ENCODE data around the gene STUB1. TPM values are rescaled to one million over a fixed set of nuclear protein-coding genes. Genes with fewer than 3 reads are reported as not detected.

Gene STUB1
- total RNA-seq (2014; rRNA removed; shearing (Covaris generic)) = 183 and 201 TPM in 2 replicates
- polyA plus RNA-seq (2016; fragmentation: Nextera tagmentation; extraction: Ambion mirVana) = 207 and 216 TPM in 2 replicates

- in situ Hi-C loops (cut with MboI) = no loop called here
- H3K79me2 ChIP-seq (ENCODE audit: insufficient read depth) = peaks cover 32% of the 10 kb centered on the region
- H3K27ac ChIP-seq = peak within 1 kb of the TSS; percentile 63
- H3K4me2 ChIP-seq (ENCODE audit: unreplicated experiment) = peak within 1 kb of the TSS; percentile 94
- H4K20me1 ChIP-seq (ENCODE audit: insufficient read depth) = no peaks in the 10 kb centered on the region
- peaks cover 11% of the 10 kb centered on the region; the same call in 1 of the 2 replicates for H3K36me3 ChIP-seq (ENCODE audit: low read depth)
- TF ChIP-seq EZH2phosphoT487 (IDR thresholded peaks at IDR 0.05; ENCODE audit: insufficient read depth, low read depth) (no peak), EZH2 (IDR thresholded peaks at IDR 0.05; ENCODE audit: insufficient read depth, poor library complexity, severe bottlenecking) (no peak)
- peak within 1 kb of the TSS; percentile 84 for H2AFZ ChIP-seq
- DNase-seq = peak; percentile 93
- WGBS, 2 experiments (ENCODE audit: low coverage in 1 of 2, low lambda C conversion rate in 2 of 2, missing lambda C conversion rate in 2 of 2) = 2 to 3% methylated on average over 36 to 59 of the region's 91 CpGs
- peak within 1 kb of the TSS; percentile 85 for H3K9ac ChIP-seq
- H3K4me1 ChIP-seq (ENCODE audit: insufficient read depth) = peaks cover 15% of the 10 kb centered on the region
- no peaks in the 10 kb centered on the region for H3K9me2 ChIP-seq (ENCODE audit: insufficient read depth)
- peak within 1 kb of the TSS; percentile 77 for H3K4me3 ChIP-seq
- no peaks in the 10 kb centered on the region for H3K9me3 ChIP-seq (ENCODE audit: low read depth)
- H3F3A ChIP-seq (ENCODE audit: insufficient read depth) = peaks cover 15% of the 10 kb centered on the region; the same call in 1 of the 2 replicates
- no peaks in the 10 kb centered on the region for H3K27me3 ChIP-seq (replicated peaks; ENCODE audit: insufficient read depth)
Observed at GRCh38 chr16:679814-680624, at the start of gene STUB1. Gene STUB1, plus strand, starts transcription at chr16:680410. Its CDS starts 116 bp downstream, at chr16:680526.

DNA sequence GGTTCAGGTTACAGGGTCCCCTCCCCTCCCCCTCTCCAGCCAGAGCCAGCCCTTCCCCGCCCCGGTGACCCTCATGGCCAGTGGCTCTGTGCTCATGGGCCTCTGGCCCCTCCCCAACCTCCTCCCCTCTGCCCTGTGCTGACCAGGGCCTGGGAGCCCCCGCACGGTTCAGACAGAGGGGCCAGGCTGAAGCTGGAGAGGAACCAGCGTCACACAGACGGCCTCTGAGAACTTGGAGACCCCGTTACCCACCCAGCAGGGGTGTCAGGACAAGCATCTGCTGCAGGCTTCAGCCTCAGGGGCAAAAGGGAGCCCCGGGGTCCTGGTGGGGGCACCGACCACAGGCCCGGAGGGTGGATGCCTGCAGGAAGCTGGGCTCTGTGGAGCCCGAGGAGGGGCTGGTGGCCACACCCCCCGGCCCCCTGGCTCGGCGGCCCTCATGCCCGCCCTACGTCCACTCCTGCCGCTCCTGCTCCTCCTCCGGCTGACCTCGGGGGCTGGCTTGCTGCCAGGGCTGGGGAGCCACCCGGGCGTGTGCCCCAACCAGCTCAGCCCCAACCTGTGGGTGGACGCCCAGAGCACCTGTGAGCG lies 49.3 kb upstream of the STUB1 start, which contains the start of gene WFIKKN1:
Gene WFIKKN1, plus strand, starts transcription at position 171 of the 591 bp plus-strand sequence. Its CDS starts 269 bp downstream, at position 440.
- Histone ChIP-seq H3F3A (ENCODE audit: insufficient read depth) (0 out of 2 replicates have a peak, but pooled peaks cover 4% of the 10 kb centered on the region), H3K4me2 (ENCODE audit: unreplicated experiment) (no peak within 1 kb of the TSS), H3K9ac (no peak within 1 kb of the TSS), H4K20me1 (ENCODE audit: insufficient read depth) (no peaks in the 10 kb centered on the region), H3K36me3 (ENCODE audit: low read depth) (no peaks in the 10 kb centered on the region), H3K79me2 (ENCODE audit: insufficient read depth) (peaks cover 14% of the 10 kb centered on the region), H3K4me1 (ENCODE audit: insufficient read depth) (peaks cover 18% of the 10 kb centered on the region), H3K27me3 (replicated peaks; ENCODE audit: insufficient read depth) (no peaks in the 10 kb centered on the region), H3K9me3 (ENCODE audit: low read depth) (no peaks in the 10 kb centered on the region), H3K4me3 (no peak within 1 kb of the TSS), H2AFZ (no peak within 1 kb of the TSS), H3K27ac (no peak within 1 kb of the TSS), H3K9me2 (ENCODE audit: insufficient read depth) (no peaks in the 10 kb centered on the region)
- 6 to 10% methylated on average over 19 to 23 of the region's 23 CpGs for WGBS, 2 experiments (ENCODE audit: low coverage in 1 of 2, low lambda C conversion rate in 2 of 2, missing lambda C conversion rate in 2 of 2)
- peak; percentile 26 for DNase-seq
- TF ChIP-seq EZH2phosphoT487 (IDR thresholded peaks at IDR 0.05; ENCODE audit: insufficient read depth, low read depth) (no peak), EZH2 (IDR thresholded peaks at IDR 0.05; ENCODE audit: insufficient read depth, poor library complexity, severe bottlenecking) (no peak)
- in situ Hi-C loops (cut with MboI) = no loop called here

- H3K9me2 ChIP-seq (ENCODE audit: insufficient read depth) = no peaks in the 10 kb centered on the region
- in situ Hi-C loops (cut with MboI) = no loop called here
- no peak overlapping the region for H3K9ac ChIP-seq
- peaks cover 12% of the 10 kb centered on the region for H3K4me1 ChIP-seq (ENCODE audit: insufficient read depth)
- H3K4me3 ChIP-seq = no peak overlapping the region
- H3K4me2 ChIP-seq (ENCODE audit: unreplicated experiment) = no peak overlapping the region
- no peaks in the 10 kb centered on the region for H3K27me3 ChIP-seq (replicated peaks; ENCODE audit: insufficient read depth)
- no peaks in the 10 kb centered on the region for H3F3A ChIP-seq (ENCODE audit: insufficient read depth)
- no peaks in the 10 kb centered on the region for H3K36me3 ChIP-seq (ENCODE audit: low read depth)
- no peaks in the 10 kb centered on the region for H3K9me3 ChIP-seq (ENCODE audit: low read depth)
- no peaks in the 10 kb centered on the region for H4K20me1 ChIP-seq (ENCODE audit: insufficient read depth)
- no peak overlapping the region for H2AFZ ChIP-seq
- peaks cover 14% of the 10 kb centered on the region for H3K79me2 ChIP-seq (ENCODE audit: insufficient read depth)
- 39 to 48% methylated on average over 6 to 9 of the region's 9 CpGs for WGBS, 2 experiments (ENCODE audit: low coverage in 1 of 2, low lambda C conversion rate in 2 of 2, missing lambda C conversion rate in 2 of 2)
- H3K27ac ChIP-seq = no peak overlapping the region
- TF ChIP-seq EZH2 (IDR thresholded peaks at IDR 0.05; ENCODE audit: insufficient read depth, poor library complexity, severe bottlenecking) = no peak
- TF ChIP-seq EZH2phosphoT487 (IDR thresholded peaks at IDR 0.05; ENCODE audit: insufficient read depth, low read depth) = no peak
- no peak for DNase-seq
Observed at GRCh38 chr16:631808-632358, 48.3 kb upstream of the STUB1 start.

Measured in GM23248 (cell line).